ENCODE results near the gene CCDC159. TPM values are rescaled to one million over a fixed set of nuclear protein-coding genes. Genes with fewer than 3 reads are reported as not detected.

Gene CCDC159
- total and polyA plus RNA-seq, 2 of the 13 experiments (the other 11 are each of a cell fraction or from before 2014, with no cell fraction given): 1.7 to 6.3 TPM

DNA sequence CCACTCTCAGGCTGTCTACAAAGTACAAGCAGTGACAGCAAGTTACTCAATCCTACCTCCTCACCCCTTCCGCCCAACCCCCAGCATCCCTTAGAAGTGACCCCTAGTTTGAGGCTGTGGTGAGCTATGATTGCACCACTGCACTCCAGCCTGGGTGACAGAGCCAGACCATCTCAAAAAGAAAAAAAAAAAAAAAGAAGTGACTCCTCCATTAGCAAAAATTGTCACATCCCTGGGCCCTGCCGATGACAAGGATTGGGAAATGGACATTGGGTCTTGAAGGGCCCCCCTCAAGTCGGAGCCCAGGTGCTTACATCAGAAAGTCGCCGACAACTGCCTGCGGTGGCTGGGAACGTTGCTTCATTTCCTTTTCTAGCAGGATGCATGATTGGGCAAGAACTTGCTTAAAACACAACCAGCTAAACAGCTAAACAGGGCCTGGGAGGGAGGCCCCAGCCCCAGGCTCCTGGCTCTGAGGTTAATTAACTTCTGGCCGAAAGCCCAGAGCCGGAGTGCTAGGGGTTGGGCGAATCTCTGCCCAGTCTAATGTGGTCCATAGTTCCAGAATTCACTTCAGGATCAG lies 22.1 kb upstream of the CCDC159 start (continued):
- TF ChIP-seq NCOA1 (CRISPR knock-in tag; IDR thresholded peaks at IDR 0.05) (no peak), ZFP1 (CRISPR knock-in tag; IDR thresholded peaks at IDR 0.05) (peak; percentile 62; the same call in 1 of the 2 replicates), CC2D1A (CRISPR knock-in tag; IDR thresholded peaks at IDR 0.05) (no peak), ZNF749 (CRISPR knock-in tag; IDR thresholded peaks at IDR 0.05; ENCODE audit: borderline replicate concordance) (no peak), ZNF75D (CRISPR knock-in tag; IDR thresholded peaks at IDR 0.05; ENCODE audit: borderline replicate concordance) (no peak), ZNF720 (CRISPR knock-in tag; IDR thresholded peaks at IDR 0.05) (no peak), ZNF431 (CRISPR knock-in tag; IDR thresholded peaks at IDR 0.05; ENCODE audit: borderline replicate concordance, low read depth) (no peak), SMAD3 (CRISPR knock-in tag; IDR thresholded peaks at IDR 0.05) (0 out of 2 replicates have a peak, but pooled peaks have one; percentile 56), FOXJ3 (CRISPR knock-in tag; IDR thresholded peaks at IDR 0.05; ENCODE audit: borderline replicate concordance) (peak; percentile 46; the same call in 1 of the 2 replicates), ZNF570 (CRISPR knock-in tag; IDR thresholded peaks at IDR 0.05; ENCODE audit: borderline replicate concordance) (no peak), ZNF12 (CRISPR knock-in tag; IDR thresholded peaks at IDR 0.05) (0 out of 2 replicates have a peak, but pooled peaks have one; percentile 16), IKZF1 (IDR thresholded peaks at IDR 0.05) (no peak)
- TF ChIP-seq, protein P1, sequence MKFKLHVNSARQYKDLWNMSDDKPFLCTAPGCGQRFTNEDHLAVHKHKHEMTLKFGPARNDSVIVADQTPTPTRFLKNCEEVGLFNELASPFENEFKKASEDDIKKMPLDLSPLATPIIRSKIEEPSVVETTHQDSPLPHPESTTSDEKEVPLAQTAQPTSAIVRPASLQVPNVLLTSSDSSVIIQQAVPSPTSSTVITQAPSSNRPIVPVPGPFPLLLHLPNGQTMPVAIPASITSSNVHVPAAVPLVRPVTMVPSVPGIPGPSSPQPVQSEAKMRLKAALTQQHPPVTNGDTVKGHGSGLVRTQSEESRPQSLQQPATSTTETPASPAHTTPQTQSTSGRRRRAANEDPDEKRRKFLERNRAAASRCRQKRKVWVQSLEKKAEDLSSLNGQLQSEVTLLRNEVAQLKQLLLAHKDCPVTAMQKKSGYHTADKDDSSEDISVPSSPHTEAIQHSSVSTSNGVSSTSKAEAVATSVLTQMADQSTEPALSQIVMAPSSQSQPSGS (CRISPR knock-in tag; IDR thresholded peaks at IDR 0.05): no peak
- TF ChIP-seq, protein P2, sequence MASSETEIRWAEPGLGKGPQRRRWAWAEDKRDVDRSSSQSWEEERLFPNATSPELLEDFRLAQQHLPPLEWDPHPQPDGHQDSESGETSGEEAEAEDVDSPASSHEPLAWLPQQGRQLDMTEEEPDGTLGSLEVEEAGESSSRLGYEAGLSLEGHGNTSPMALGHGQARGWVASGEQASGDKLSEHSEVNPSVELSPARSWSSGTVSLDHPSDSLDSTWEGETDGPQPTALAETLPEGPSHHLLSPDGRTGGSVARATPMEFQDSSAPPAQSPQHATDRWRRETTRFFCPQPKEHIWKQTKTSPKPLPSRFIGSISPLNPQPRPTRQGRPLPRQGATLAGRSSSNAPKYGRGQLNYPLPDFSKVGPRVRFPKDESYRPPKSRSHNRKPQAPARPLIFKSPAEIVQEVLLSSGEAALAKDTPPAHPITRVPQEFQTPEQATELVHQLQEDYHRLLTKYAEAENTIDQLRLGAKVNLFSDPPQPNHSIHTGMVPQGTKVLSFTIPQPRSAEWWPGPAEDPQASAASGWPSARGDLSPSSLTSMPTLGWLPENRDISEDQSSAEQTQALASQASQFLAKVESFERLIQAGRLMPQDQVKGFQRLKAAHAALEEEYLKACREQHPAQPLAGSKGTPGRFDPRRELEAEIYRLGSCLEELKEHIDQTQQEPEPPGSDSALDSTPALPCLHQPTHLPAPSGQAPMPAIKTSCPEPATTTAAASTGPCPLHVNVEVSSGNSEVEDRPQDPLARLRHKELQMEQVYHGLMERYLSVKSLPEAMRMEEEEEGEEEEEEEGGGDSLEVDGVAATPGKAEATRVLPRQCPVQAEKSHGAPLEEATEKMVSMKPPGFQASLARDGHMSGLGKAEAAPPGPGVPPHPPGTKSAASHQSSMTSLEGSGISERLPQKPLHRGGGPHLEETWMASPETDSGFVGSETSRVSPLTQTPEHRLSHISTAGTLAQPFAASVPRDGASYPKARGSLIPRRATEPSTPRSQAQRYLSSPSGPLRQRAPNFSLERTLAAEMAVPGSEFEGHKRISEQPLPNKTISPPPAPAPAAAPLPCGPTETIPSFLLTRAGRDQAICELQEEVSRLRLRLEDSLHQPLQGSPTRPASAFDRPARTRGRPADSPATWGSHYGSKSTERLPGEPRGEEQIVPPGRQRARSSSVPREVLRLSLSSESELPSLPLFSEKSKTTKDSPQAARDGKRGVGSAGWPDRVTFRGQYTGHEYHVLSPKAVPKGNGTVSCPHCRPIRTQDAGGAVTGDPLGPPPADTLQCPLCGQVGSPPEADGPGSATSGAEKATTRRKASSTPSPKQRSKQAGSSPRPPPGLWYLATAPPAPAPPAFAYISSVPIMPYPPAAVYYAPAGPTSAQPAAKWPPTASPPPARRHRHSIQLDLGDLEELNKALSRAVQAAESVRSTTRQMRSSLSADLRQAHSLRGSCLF (CRISPR knock-in tag; IDR thresholded peaks at IDR 0.05; ENCODE audit: borderline replicate concordance): no peak
- TF ChIP-seq, protein P3, sequence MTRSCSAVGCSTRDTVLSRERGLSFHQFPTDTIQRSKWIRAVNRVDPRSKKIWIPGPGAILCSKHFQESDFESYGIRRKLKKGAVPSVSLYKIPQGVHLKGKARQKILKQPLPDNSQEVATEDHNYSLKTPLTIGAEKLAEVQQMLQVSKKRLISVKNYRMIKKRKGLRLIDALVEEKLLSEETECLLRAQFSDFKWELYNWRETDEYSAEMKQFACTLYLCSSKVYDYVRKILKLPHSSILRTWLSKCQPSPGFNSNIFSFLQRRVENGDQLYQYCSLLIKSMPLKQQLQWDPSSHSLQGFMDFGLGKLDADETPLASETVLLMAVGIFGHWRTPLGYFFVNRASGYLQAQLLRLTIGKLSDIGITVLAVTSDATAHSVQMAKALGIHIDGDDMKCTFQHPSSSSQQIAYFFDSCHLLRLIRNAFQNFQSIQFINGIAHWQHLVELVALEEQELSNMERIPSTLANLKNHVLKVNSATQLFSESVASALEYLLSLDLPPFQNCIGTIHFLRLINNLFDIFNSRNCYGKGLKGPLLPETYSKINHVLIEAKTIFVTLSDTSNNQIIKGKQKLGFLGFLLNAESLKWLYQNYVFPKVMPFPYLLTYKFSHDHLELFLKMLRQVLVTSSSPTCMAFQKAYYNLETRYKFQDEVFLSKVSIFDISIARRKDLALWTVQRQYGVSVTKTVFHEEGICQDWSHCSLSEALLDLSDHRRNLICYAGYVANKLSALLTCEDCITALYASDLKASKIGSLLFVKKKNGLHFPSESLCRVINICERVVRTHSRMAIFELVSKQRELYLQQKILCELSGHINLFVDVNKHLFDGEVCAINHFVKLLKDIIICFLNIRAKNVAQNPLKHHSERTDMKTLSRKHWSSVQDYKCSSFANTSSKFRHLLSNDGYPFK (CRISPR knock-in tag; IDR thresholded peaks at IDR 0.05; ENCODE audit: borderline replicate concordance): peak; percentile 61; the same call in 1 of the 2 replicates
- TF ChIP-seq, protein P4, sequence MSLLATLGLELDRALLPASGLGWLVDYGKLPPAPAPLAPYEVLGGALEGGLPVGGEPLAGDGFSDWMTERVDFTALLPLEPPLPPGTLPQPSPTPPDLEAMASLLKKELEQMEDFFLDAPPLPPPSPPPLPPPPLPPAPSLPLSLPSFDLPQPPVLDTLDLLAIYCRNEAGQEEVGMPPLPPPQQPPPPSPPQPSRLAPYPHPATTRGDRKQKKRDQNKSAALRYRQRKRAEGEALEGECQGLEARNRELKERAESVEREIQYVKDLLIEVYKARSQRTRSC (CRISPR knock-in tag; IDR thresholded peaks at IDR 0.05; ENCODE audit: low read depth): no peak
